ENCODE results near the gene MEIKIN.

The MEIKIN gene

DNA sequence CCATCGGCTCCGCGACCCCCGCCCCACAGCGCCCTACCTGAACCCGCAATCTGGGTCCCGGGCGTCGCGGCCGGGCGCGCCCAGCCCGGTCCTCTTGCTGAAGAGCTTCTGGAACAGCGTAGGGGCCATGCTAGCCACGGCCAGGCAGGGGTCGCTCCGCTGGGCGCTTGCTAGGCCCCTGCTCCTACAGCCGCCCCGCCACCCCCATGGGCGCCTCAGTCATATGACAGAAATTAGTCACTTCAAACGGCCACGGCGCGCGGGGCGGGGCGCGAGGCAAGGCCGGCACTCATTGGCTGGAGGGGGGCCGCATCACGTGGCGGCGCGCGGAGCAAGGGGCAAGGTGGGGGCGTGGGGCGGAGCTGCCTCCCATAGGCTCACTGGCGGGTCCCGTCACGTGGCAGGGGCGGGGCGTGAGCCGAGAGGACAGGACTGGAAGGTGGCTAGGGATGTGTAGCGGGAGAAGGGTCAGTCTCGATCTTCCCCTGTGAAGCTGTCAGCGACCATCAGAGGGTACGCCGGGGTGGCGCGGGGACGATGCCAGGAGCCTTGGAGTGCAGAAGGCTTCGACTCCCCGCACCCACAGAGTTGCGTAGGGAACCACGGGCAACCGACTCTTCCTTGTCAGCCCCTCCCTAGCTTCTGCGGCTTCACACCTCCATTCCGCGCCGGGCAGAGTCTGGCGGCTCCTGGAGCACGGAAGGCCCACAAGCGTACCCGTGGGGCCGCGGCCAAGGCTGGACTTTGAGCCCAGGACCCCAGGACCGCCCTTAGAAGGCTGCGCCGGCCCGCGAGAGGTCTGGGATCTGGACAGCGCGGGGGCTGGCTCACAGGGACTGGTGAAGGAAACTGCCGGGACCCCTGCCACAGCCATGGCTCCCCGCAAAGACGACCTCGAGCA is 148.4 kb downstream of the MEIKIN start, which contains the start of gene FNIP1:
Gene FNIP1, minus strand, starts transcription at position 225 of the 901 bp plus-strand sequence. Its CDS starts 96 bp downstream, at position 129.
- H3K9ac ChIP-seq (ENCODE audit: low read depth, low read length), result peak within 1 kb of the TSS; percentile 83
- 1% methylated on average over 79 of the region's 79 CpGs for WGBS
- H3K27me3 ChIP-seq (ENCODE audit: insufficient read depth, low read length), result peaks cover 19% of the 10 kb centered on the region; the same call in 1 of the 2 replicates
- H3K4me3 ChIP-seq (ENCODE audit: low read length), result peak within 1 kb of the TSS; percentile 71
- no peaks in the 10 kb centered on the region for H3K36me3 ChIP-seq (ENCODE audit: insufficient read depth, low read length)
- peak within 1 kb of the TSS; percentile 84 for H3K27ac ChIP-seq (ENCODE audit: low read depth, low read length)
- H3K9me3 ChIP-seq (ENCODE audit: insufficient read depth, low read depth, low read length), result no peaks in the 10 kb centered on the region
- no peaks in the 10 kb centered on the region for H3K4me1 ChIP-seq (ENCODE audit: insufficient read depth, low read length)

DNA sequence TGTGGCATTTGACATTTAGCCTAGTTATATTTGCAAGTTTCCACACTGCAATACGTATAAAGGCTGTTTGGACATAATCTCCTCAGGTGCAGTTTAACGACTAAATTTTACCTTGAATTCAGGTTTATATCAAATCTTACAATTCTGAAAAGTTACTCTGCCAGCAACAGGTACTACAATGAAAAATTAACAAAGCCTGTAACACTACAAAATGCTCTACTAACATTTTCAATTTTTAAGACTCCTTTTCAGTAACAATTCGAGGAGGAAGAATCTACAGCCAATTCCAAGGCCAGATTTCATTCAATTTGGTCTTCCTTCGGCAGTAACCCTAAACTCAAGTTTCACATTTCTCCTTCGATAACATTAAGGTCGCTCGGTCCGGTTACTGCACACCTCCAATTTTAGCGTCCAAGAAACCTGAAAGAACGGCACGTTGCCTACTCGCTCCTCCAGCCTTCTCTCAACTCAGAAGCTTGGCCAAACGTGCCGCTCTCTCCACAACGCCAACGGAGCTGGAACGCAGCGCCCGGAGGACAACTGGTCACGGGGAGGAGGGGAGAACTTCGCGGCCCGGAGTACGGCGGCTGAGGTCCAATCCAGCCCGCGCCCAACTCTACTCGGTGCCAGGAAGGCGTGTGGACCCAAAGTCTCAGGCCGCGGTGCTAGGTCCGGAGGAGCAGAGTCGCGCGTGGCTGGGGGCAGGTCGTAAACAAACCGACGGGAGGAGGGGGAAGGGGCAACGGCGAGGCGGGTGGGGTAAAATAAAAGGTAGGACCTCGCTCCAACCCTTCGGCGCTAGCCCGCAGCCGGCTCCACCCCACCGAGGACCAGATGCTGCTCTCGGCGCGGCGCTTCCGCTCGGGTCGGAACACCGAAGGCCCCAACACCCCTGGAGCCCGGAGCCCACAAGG is 149.3 kb downstream of the MEIKIN start:
- H3K27ac ChIP-seq (ENCODE audit: low read depth, low read length), result peak overlapping the region; percentile 84
- H3K9me3 ChIP-seq (ENCODE audit: insufficient read depth, low read depth, low read length), result no peaks in the 10 kb centered on the region
- WGBS, result 2% methylated on average over 56 of the region's 56 CpGs
- no peaks in the 10 kb centered on the region for H3K36me3 ChIP-seq (ENCODE audit: insufficient read depth, low read length)
- H3K9ac ChIP-seq (ENCODE audit: low read depth, low read length), result peak overlapping the region; percentile 83
- H3K27me3 ChIP-seq (ENCODE audit: insufficient read depth, low read length), result peaks cover 19% of the 10 kb centered on the region; the same call in 1 of the 2 replicates
- H3K4me1 ChIP-seq (ENCODE audit: insufficient read depth, low read length), result no peaks in the 10 kb centered on the region
- H3K4me3 ChIP-seq (ENCODE audit: low read length), result peak overlapping the region; percentile 71

DNA sequence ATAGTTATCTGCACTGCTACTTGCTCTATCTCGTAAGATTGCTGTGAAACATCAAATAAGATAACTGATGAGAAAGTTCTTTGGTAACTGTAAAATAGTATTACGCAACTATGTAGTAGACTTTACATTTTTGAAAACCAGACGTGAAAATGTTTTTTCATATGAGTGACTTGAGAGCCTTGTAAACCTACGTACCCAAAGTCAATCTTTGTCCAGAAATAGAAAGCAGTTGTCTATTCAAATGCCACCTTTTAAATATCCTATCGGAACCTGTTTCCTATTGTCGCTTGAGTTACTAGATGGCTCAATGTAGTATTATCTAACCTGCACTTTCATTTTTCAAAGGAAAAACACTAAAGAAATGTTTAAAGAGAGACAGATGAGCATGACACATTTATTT is 150.2 kb downstream of the MEIKIN start:
- Histone ChIP-seq H3K4me1 (ENCODE audit: insufficient read depth, low read length) (no peaks in the 10 kb centered on the region), H3K9ac (ENCODE audit: low read depth, low read length) (no peak overlapping the region), H3K36me3 (ENCODE audit: insufficient read depth, low read length) (no peaks in the 10 kb centered on the region), H3K9me3 (ENCODE audit: insufficient read depth, low read depth, low read length) (no peaks in the 10 kb centered on the region), H3K27me3 (ENCODE audit: insufficient read depth, low read length) (peaks cover 14% of the 10 kb centered on the region; the same call in 1 of the 2 replicates), H3K27ac (ENCODE audit: low read depth, low read length) (no peak overlapping the region), H3K4me3 (ENCODE audit: low read length) (peak overlapping the region; percentile 71)
- WGBS, result 98% methylated on average over 6 of the region's 6 CpGs

DNA sequence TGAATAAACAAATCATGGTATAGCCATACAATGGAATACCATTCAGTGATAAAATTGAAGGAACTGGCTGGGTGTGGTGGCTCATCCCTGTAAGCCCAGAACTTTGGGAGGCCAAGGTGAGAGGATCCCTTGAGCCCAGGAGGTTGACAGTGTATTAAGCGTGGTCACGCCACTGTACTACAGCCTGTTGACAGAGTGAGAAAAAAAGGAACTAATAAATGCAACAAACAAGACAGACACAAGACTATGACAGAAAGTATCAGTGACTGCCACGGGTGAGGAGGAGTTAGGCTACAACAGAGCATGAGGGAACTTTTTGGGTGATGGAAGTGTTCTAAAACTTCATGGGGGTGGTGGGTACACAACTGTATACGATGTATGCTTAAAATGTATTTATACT is 150.9 kb downstream of the MEIKIN start:
- Histone ChIP-seq H3K27ac (ENCODE audit: low read depth, low read length) (no peak overlapping the region), H3K9ac (ENCODE audit: low read depth, low read length) (no peak overlapping the region), H3K4me1 (ENCODE audit: insufficient read depth, low read length) (no peaks in the 10 kb centered on the region), H3K9me3 (ENCODE audit: insufficient read depth, low read depth, low read length) (no peaks in the 10 kb centered on the region), H3K36me3 (ENCODE audit: insufficient read depth, low read length) (no peaks in the 10 kb centered on the region), H3K4me3 (ENCODE audit: low read length) (no peak overlapping the region), H3K27me3 (ENCODE audit: insufficient read depth, low read length) (peaks cover 14% of the 10 kb centered on the region; the same call in 1 of the 2 replicates)
- whole genome bisulfite sequencing, result 98% methylated on average over 3 of the region's 4 CpGs

DNA sequence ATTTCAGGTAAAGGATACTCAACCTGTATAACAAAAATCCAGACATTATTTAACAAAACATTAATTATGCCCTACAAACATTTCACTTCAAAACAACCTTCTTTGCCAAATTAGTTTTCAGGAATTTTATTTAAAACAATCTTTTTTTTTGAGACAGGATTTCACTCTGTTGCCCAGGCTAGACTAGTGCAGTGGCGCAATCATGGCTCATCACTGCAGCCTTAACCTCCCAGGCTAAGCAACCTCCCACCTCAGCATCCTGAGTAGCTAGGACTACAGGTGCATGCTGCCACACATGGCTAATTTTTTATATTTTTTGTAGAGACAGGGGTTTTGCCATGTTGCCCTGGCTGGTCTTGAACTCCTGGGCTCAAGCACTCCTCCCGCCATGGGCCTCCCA is 152.6 kb downstream of the MEIKIN start:
- no peak overlapping the region for H3K27ac ChIP-seq (ENCODE audit: low read depth, low read length)
- peaks cover 7% of the 10 kb centered on the region; the same call in 1 of the 2 replicates for H3K27me3 ChIP-seq (ENCODE audit: insufficient read depth, low read length)
- no peaks in the 10 kb centered on the region for H3K36me3 ChIP-seq (ENCODE audit: insufficient read depth, low read length)
- WGBS, result 98% methylated on average over 2 of the region's 2 CpGs
- H3K4me3 ChIP-seq (ENCODE audit: low read length), result no peak overlapping the region
- no peaks in the 10 kb centered on the region for H3K4me1 ChIP-seq (ENCODE audit: insufficient read depth, low read length)
- no peak overlapping the region for H3K9ac ChIP-seq (ENCODE audit: low read depth, low read length)
- no peaks in the 10 kb centered on the region for H3K9me3 ChIP-seq (ENCODE audit: insufficient read depth, low read depth, low read length)

DNA sequence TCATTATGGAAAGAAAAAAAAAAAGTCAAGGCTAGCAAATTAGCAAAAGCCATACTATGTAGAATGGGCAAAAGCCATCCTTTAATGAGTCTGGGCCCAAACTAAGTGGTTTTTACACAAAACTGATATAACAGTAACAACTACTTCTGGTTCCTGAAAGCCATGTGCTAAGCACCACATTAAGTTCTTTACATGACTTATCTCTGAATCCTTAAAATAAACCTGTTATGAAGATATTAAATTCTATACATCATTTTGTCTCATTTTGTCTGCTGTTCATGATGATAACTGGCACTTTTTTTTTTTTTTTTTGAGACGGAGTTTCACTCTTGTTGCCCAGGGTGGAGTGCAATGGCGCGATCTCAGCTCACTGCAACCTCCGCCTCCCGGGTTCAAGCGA is 153.6 kb downstream of the MEIKIN start:
- WGBS, result 98% methylated on average over 6 of the region's 6 CpGs
- H3K27me3 ChIP-seq (ENCODE audit: insufficient read depth, low read length), result peaks cover 3% of the 10 kb centered on the region; the same call in 1 of the 2 replicates

DNA sequence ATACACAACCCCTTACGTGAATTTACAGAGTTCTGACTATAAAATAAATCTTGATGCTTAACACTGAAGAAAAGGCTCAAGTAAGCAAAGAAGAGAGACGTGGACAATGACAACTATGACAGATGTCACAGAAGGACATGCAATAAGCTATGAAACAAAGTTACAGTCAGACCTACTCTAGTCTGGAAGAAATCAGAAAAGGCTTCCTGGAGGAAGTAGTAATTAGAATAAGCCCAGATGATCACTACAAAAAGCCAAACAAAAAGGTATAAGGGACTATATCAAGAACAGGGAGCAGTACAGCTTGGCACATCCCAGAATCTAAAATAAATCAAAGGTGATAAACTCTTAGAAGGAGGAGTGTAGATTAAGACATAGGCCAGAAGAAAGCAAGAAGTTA is 154.9 kb downstream of the MEIKIN start:
- WGBS, result 98% methylated on average over 2 of the region's 2 CpGs
- Histone ChIP-seq H3K4me3 (ENCODE audit: low read length) (no peak overlapping the region), H3K4me1 (ENCODE audit: insufficient read depth, low read length) (no peaks in the 10 kb centered on the region), H3K27ac (ENCODE audit: low read depth, low read length) (no peak overlapping the region), H3K36me3 (ENCODE audit: insufficient read depth, low read length) (no peaks in the 10 kb centered on the region), H3K27me3 (ENCODE audit: insufficient read depth, low read length) (peaks cover 3% of the 10 kb centered on the region; the same call in 1 of the 2 replicates), H3K9ac (ENCODE audit: low read depth, low read length) (no peak overlapping the region), H3K9me3 (ENCODE audit: insufficient read depth, low read depth, low read length) (no peaks in the 10 kb centered on the region)

More for the DNA sequence above, 153.6 kb downstream of the MEIKIN start:
- no peak overlapping the region for H3K27ac ChIP-seq (ENCODE audit: low read depth, low read length)
- no peak overlapping the region for H3K9ac ChIP-seq (ENCODE audit: low read depth, low read length)
- no peaks in the 10 kb centered on the region for H3K4me1 ChIP-seq (ENCODE audit: insufficient read depth, low read length)
- H3K9me3 ChIP-seq (ENCODE audit: insufficient read depth, low read depth, low read length), result no peaks in the 10 kb centered on the region
- H3K36me3 ChIP-seq (ENCODE audit: insufficient read depth, low read length), result no peaks in the 10 kb centered on the region
- H3K4me3 ChIP-seq (ENCODE audit: low read length), result no peak overlapping the region

DNA sequence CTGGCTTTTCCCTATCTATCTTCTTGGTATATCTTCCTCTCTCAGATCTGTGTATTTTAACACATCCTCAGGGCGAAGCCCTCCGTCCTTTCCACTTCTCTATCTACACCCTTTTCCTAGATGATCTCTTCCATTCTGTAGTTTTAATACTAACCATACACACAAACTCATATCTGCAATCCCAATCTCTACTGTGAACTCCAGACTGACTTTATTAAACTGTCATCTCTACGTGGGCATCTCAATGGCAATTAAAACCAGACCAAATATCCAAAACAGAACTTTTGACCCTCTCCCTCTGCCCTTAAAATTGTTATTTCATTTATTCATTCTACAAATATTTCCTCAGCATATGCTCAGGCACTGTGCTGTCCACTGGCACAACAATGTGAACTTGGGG is 155.7 kb downstream of the MEIKIN start:
- Histone ChIP-seq H3K36me3 (ENCODE audit: insufficient read depth, low read length) (no peaks in the 10 kb centered on the region), H3K9ac (ENCODE audit: low read depth, low read length) (no peak overlapping the region), H3K4me3 (ENCODE audit: low read length) (no peak overlapping the region), H3K27ac (ENCODE audit: low read depth, low read length) (no peak overlapping the region), H3K9me3 (ENCODE audit: insufficient read depth, low read depth, low read length) (no peaks in the 10 kb centered on the region), H3K4me1 (ENCODE audit: insufficient read depth, low read length) (no peaks in the 10 kb centered on the region), H3K27me3 (ENCODE audit: insufficient read depth, low read length) (no peaks in the 10 kb centered on the region)
- 95% methylated on average over 3 of the region's 3 CpGs for WGBS

DNA sequence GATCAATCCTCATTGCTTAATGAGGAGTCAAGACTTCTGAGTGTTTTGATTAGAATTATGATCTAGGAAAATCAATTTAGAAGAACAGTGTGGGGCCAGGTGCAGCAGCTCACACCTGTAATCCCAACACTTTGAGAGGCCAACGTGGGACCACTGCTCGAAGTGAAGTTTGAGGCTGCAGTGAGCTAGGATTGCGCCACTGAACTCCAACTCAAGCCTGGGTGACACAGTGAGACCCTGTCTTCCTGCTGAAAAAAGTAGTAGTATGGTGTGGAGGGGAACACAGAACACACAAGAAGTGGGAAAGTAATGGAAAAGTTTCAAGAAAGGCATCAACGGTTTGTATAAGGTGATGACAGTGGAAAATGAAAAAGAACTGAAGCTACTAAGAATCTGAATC is 157.7 kb downstream of the MEIKIN start:
- Histone ChIP-seq H3K27ac (ENCODE audit: low read depth, low read length) (no peak overlapping the region), H3K9ac (ENCODE audit: low read depth, low read length) (no peak overlapping the region), H3K9me3 (ENCODE audit: insufficient read depth, low read depth, low read length) (no peaks in the 10 kb centered on the region), H3K36me3 (ENCODE audit: insufficient read depth, low read length) (no peaks in the 10 kb centered on the region), H3K4me3 (ENCODE audit: low read length) (no peak overlapping the region), H3K4me1 (ENCODE audit: insufficient read depth, low read length) (peaks cover 10% of the 10 kb centered on the region), H3K27me3 (ENCODE audit: insufficient read depth, low read length) (no peaks in the 10 kb centered on the region)
- WGBS, result 95% methylated on average over 4 of the region's 4 CpGs

DNA sequence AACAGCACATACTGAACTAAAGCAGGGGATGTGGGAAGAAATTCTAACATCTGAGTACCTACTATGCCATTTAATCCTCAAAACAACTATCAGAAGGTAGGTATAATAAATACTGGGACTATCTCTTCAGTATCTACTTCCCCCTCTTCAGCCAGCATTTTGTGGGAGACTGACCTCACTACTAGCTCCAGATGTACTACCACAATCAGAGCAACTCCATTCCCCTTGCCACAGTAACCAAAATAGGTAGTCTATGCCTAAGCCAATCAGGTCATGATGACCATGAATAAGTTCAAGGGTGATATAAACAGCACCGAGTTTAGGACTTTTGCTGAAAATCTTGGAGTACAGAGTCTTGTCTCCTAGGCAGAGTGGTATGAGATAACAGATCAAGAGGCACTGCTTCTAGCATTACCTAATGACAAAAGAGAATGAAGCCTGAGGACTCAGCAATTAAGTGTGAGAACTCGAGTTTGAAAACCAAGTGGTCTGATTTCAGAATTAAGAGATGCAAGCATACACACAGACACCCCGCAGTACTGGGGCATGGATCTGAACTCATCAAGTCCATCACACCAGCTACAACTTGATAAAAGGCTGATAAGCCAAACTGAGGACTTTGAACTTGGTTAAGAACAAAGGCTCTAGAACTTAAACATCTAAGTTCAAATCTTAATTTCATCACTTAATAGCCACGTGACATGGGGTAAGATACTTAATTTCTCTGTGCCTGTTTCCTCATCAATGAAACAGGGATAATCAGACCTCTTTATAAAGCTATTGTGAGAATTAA is 158.4 kb downstream of the MEIKIN start:
- no peaks in the 10 kb centered on the region for H3K36me3 ChIP-seq (ENCODE audit: insufficient read depth, low read length)
- H3K27ac ChIP-seq (ENCODE audit: low read depth, low read length), result no peak overlapping the region
- no peak overlapping the region for H3K4me3 ChIP-seq (ENCODE audit: low read length)
- H3K9me3 ChIP-seq (ENCODE audit: insufficient read depth, low read depth, low read length), result no peaks in the 10 kb centered on the region
- H3K4me1 ChIP-seq (ENCODE audit: insufficient read depth, low read length), result peaks cover 10% of the 10 kb centered on the region
- H3K27me3 ChIP-seq (ENCODE audit: insufficient read depth, low read length), result no peaks in the 10 kb centered on the region
- H3K9ac ChIP-seq (ENCODE audit: low read depth, low read length), result no peak overlapping the region
- 90% methylated on average over 3 of the region's 4 CpGs for WGBS
